NCI-H748 treated with DMSO at 0.1 percent for 48 hours (cell line): Measurements from ENCODE around the gene PRRX1.

ENCODE experiments used
- DNase-seq: peaks from one replicate; lab custom pipeline; 2025; lab: John Stamatoyannopoulos, UW

The PRRX1 gene

GRCh38 chr1:170691258-170691657, 27.3 kb downstream of the PRRX1 start:
- no peak for DNase-seq

GRCh38 chr1:170692866-170693575, 29.1 kb downstream of the PRRX1 start:
- no peak for DNase-seq

- no peak for DNase-seq
Measured at GRCh38 chr1:170694172-170694926, 30.4 kb downstream of the PRRX1 start.

- no peak for DNase-seq
Measured at GRCh38 chr1:170695955-170696590, 32.1 kb downstream of the PRRX1 start.

GRCh38 chr1:170696591-170697290, 32.8 kb downstream of the PRRX1 start:
- DNase-seq, result no peak

GRCh38 chr1:170697316-170697715, 33.4 kb downstream of the PRRX1 start:
- DNase-seq, result no peak

GRCh38 chr1:170698301-170699275, 34.7 kb downstream of the PRRX1 start:
- no peak for DNase-seq

GRCh38 chr1:170699696-170700095, 35.8 kb downstream of the PRRX1 start:
- DNase-seq, result no peak

GRCh38 chr1:170700842-170701615, 37.1 kb downstream of the PRRX1 start:
- no peak for DNase-seq

- no peak for DNase-seq
Measured at GRCh38 chr1:170701962-170702361, 38.0 kb downstream of the PRRX1 start.

GRCh38 chr1:170703591-170703990, 39.7 kb downstream of the PRRX1 start:
- DNase-seq, result no peak

GRCh38 chr1:170704256-170704655, 40.3 kb downstream of the PRRX1 start:
- no peak for DNase-seq

GRCh38 chr1:170705981-170706380, 42.0 kb downstream of the PRRX1 start:
- DNase-seq, result no peak

- DNase-seq, result no peak
Measured at GRCh38 chr1:170707117-170707516, 43.2 kb downstream of the PRRX1 start.

- DNase-seq, result no peak
Measured at GRCh38 chr1:170707959-170708655, 44.2 kb downstream of the PRRX1 start.

GRCh38 chr1:170711682-170712081, 47.8 kb downstream of the PRRX1 start:
- DNase-seq, result no peak

GRCh38 chr1:170714163-170714562, 50.2 kb downstream of the PRRX1 start:
- no peak for DNase-seq

- DNase-seq, result no peak
Measured at GRCh38 chr1:170714938-170715337, 51.0 kb downstream of the PRRX1 start.

GRCh38 chr1:170716835-170717429, 53.0 kb downstream of the PRRX1 start:
- DNase-seq, result no peak
